ENCODE results near the gene LYAR. TPM values are rescaled to one million over a fixed set of nuclear protein-coding genes. Genes with fewer than 3 reads are reported as not detected.

LYAR gene
- total RNA-seq, 6 donors from 2014 or later, result 6.5 to 22.9 (median 14.1) TPM

DNA sequence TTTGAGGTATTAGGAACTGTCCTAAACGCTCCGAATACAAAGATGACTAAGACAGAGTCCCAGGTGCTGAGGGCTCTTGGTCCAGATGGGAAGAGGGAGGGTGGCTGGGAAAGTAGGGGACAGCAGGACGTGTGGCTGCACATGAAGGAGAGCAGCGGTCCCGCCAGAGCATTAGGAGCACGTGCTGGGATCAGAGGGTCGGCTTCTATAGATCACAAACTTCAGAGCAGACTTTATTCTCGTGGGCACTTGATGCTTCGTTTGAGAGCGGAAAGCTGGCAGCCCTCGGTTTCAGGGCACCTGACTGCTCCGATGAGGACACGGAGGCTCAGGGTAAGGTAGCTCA, 26.2 kb upstream of the LYAR start:
- H3K36me3 ChIP-seq, result peaks cover 5 to 82% (median 48%) of the 10 kb centered on the region in 4 donors
- no peak overlapping the region for H3K4me3 ChIP-seq
- H3K4me1 ChIP-seq, result no peaks in the 10 kb centered on the region
- no peaks in the 10 kb centered on the region for H3K9me3 ChIP-seq
- no peak overlapping the region for H3K27ac ChIP-seq
- no peaks in the 10 kb centered on the region for H3K27me3 ChIP-seq
- 89 to 91% methylated on average over 13 of the region's 13 CpGs for WGBS, 2 donors
- ATAC-seq (ENCODE audit: low FRiP score in 2 of 2) (no peak), DNase-seq (no peak)
- TF ChIP-seq POLR2AphosphoS5 (IDR thresholded peaks at IDR 0.05) (no peak), POLR2A (IDR thresholded peaks at IDR 0.05) (no peak)
- TF ChIP-seq, protein P1, sequence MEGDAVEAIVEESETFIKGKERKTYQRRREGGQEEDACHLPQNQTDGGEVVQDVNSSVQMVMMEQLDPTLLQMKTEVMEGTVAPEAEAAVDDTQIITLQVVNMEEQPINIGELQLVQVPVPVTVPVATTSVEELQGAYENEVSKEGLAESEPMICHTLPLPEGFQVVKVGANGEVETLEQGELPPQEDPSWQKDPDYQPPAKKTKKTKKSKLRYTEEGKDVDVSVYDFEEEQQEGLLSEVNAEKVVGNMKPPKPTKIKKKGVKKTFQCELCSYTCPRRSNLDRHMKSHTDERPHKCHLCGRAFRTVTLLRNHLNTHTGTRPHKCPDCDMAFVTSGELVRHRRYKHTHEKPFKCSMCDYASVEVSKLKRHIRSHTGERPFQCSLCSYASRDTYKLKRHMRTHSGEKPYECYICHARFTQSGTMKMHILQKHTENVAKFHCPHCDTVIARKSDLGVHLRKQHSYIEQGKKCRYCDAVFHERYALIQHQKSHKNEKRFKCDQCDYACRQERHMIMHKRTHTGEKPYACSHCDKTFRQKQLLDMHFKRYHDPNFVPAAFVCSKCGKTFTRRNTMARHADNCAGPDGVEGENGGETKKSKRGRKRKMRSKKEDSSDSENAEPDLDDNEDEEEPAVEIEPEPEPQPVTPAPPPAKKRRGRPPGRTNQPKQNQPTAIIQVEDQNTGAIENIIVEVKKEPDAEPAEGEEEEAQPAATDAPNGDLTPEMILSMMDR (IDR thresholded peaks at IDR 0.05), result no peak

- no peaks in the 10 kb centered on the region for H3K27me3 ChIP-seq
- H3K9me3 ChIP-seq, result no peaks in the 10 kb centered on the region
- H3K36me3 ChIP-seq, result peaks cover 3 to 77% (median 43%) of the 10 kb centered on the region in 4 donors
- no peaks in the 10 kb centered on the region for H3K4me1 ChIP-seq
- H3K27ac ChIP-seq, result no peak overlapping the region
- ATAC-seq (ENCODE audit: low FRiP score in 2 of 2), result no peak
- 88 to 91% methylated on average over 12 of the region's 12 CpGs for WGBS, 2 donors
- TF ChIP-seq POLR2A (IDR thresholded peaks at IDR 0.05) (no peak), EP300 (IDR thresholded peaks at IDR 0.05) (no peak), POLR2AphosphoS5 (IDR thresholded peaks at IDR 0.05) (no peak)
- TF ChIP-seq, protein P1 (IDR thresholded peaks at IDR 0.05), result no peak
- H3K4me3 ChIP-seq, result no peak overlapping the region
- no peak for DNase-seq
Measured at GRCh38 chr4:4315461-4316149, 25.7 kb upstream of the LYAR start.

GRCh38 chr4:4311193-4311592, 21.2 kb upstream of the LYAR start:
- no peak for ATAC-seq (ENCODE audit: low FRiP score in 2 of 2)
- H3K4me3 ChIP-seq, result no peak overlapping the region
- WGBS, 2 donors, result 86 to 89% methylated on average over 4 of the region's 4 CpGs
- H3K27ac ChIP-seq, result no peak overlapping the region
- H3K36me3 ChIP-seq, result peaks cover 0 to 59% (median 35%) of the 10 kb centered on the region in 4 donors
- TF ChIP-seq POLR2AphosphoS5 (IDR thresholded peaks at IDR 0.05) (no peak), POLR2A (IDR thresholded peaks at IDR 0.05) (no peak), EP300 (IDR thresholded peaks at IDR 0.05) (no peak)
- TF ChIP-seq, protein P1 (IDR thresholded peaks at IDR 0.05), result no peak
- no peaks in the 10 kb centered on the region for H3K4me1 ChIP-seq
- no peaks in the 10 kb centered on the region for H3K9me3 ChIP-seq
- DNase-seq, result no peak
- H3K27me3 ChIP-seq, result no peaks in the 10 kb centered on the region

DNA sequence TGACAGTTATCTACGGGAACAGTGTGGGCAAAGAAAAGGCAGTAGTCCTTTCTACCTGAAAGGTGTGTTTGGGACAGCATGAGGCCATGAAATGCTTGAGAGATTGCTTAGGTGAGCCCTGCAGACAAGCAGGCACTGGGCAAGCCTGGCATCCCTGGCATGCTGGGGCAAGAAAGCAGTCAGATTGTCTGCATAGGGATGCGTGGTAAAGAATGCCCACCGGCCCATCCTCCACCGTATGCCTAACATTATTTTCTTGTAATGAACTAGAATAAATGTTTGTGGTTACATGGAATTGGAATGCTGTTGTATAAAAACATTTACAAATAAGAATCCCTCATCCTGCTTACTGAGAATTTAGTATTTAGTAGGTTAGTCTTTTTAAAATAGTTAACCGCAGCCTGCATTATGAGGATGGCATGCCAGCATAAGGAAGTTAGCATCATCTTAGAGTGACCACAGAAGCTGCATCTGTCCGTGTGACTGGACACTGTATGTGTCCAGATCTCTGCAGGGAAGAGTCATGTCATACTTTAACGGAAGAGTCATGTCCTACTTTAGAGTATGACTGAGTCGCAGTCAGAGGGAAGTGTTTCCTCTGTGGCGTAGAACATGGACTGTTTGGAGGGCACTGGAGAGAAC, 19.0 kb upstream of the LYAR start:
- TF ChIP-seq POLR2AphosphoS5 (IDR thresholded peaks at IDR 0.05), result no peak
- TF ChIP-seq, protein P1 (IDR thresholded peaks at IDR 0.05), result no peak
- TF ChIP-seq EP300 (IDR thresholded peaks at IDR 0.05), result no peak
- TF ChIP-seq POLR2A (IDR thresholded peaks at IDR 0.05), result no peak
- WGBS, 2 donors, result 92 to 96% methylated on average over 9 of the region's 9 CpGs
- H3K36me3 ChIP-seq, result peaks cover 0 to 43% (median 24%) of the 10 kb centered on the region in 4 donors
- H3K4me3 ChIP-seq, result no peak overlapping the region
- no peaks in the 10 kb centered on the region for H3K4me1 ChIP-seq
- no peaks in the 10 kb centered on the region for H3K9me3 ChIP-seq
- DNase-seq, result no peak
- no peaks in the 10 kb centered on the region for H3K27me3 ChIP-seq
- no peak overlapping the region for H3K27ac ChIP-seq
- ATAC-seq (ENCODE audit: low FRiP score in 2 of 2), result no peak
